ENCODE results near the gene PRR4. TPM values are rescaled to one million over a fixed set of nuclear protein-coding genes. Genes with fewer than 3 reads are reported as not detected.

Gene PRR4

DNA sequence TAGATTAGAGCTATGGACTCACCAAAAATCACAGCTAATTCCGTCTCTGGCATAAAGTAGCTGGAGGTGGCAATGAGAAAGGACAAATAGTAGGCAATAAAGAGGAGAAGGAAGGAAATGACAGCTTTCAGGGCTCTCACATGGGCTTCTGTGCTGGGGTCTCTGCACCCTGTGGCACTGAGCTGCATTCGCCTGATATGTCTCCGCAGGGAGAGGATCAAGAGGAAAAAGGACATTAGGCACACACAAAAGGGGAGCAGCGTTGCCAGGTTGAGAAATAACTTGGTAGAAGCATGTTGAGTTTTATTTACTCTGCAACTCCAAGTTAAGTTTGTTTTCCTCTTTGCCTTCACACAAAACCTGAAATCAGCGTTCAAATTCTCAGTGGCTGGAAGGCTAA, 47.5 kb downstream of the PRR4 start:
- H3K4me1 ChIP-seq (ENCODE audit: control insufficient read depth, insufficient read depth, low read length): no peaks in the 10 kb centered on the region
- no peaks in the 10 kb centered on the region for H3K27me3 ChIP-seq (ENCODE audit: control insufficient read depth, insufficient read depth, low read length)
- no peak overlapping the region for H3K4me2 ChIP-seq (ENCODE audit: low read length)

More for the DNA sequence above, 47.5 kb downstream of the PRR4 start:
- H3K36me3 ChIP-seq (ENCODE audit: insufficient read depth, low read length): no peaks in the 10 kb centered on the region
- H3K4me3 ChIP-seq (ENCODE audit: low read length): no peak overlapping the region
- H3K9ac ChIP-seq (ENCODE audit: low read depth, low read length): no peak overlapping the region
- H3K9me3 ChIP-seq (replicated peaks; ENCODE audit: low read length): no peaks in the 10 kb centered on the region

Small RNA genes within 50 kb of the gene (small RNA-seq; reads per million reads assigned to genes)
- not detected for gene PRR4
